Neuronal stem cell (in vitro differentiated cells): ENCODE measurements around the gene PLAC1.

Experiments
- DNase-seq: peaks from one replicate; pipeline ENCODE4 v3.0.0-alpha.2; 2013; ENCODE audit warnings: low spot score
- H2AFZ ChIP-seq: one replicate; pipeline ENCODE4 v1.6.1; 2013; ENCODE audit warnings: mild to moderate bottlenecking, low read length, inconsistent platforms
- H2AK5ac ChIP-seq: 2 replicates; pipeline ENCODE4 v1.6.1; 2013; ENCODE audit warnings: low read depth, mild to moderate bottlenecking, inconsistent platforms, low read length, moderate library complexity, mixed read lengths
- H2BK120ac ChIP-seq: 2 replicates; pipeline ENCODE4 v1.6.1; 2013; ENCODE audit warnings: low read depth, mild to moderate bottlenecking, inconsistent platforms, low read length, moderate library complexity, mixed read lengths
- H2BK12ac ChIP-seq: one replicate; pipeline ENCODE4 v1.6.1; 2013; ENCODE audit warnings: low read length, inconsistent platforms
- H2BK15ac ChIP-seq: 2 replicates; pipeline ENCODE4 v1.6.1; 2013; ENCODE audit warnings: mild to moderate bottlenecking, low read length, inconsistent platforms, mixed read lengths
- H2BK5ac ChIP-seq: one replicate; pipeline ENCODE4 v1.6.1; 2013; ENCODE audit warnings: inconsistent platforms, mild to moderate bottlenecking, low read length, moderate library complexity
- H3K14ac ChIP-seq: one replicate; pipeline ENCODE4 v1.6.1; 2013; ENCODE audit warnings: low read length, inconsistent platforms
- H3K18ac ChIP-seq: 2 replicates; pipeline ENCODE4 v1.6.1; 2013; ENCODE audit warnings: low read length, inconsistent platforms
- H3K23ac ChIP-seq: 2 replicates; pipeline ENCODE4 v1.6.1; 2013; ENCODE audit warnings: low read depth, mild to moderate bottlenecking, mixed read lengths, low read length, inconsistent platforms; ENCODE audit not compliant: poor library complexity
- H3K27ac ChIP-seq: replicated peaks from 3 replicates; pipeline ENCODE4 v1.5.1; 2013; ENCODE audit warnings: low read length, inconsistent platforms
- H3K27me3 ChIP-seq, 3 experiments: 2 replicates each; pipeline ENCODE4 v1.6.1; 2013; ENCODE audit warnings: low read length in 3 of 3, mild to moderate bottlenecking in 2 of 3, inconsistent platforms in 1 of 3, low read depth in 1 of 3, mixed read lengths in 1 of 3, moderate library complexity in 1 of 3; ENCODE audit not compliant: control insufficient read depth in 3 of 3, insufficient read depth in 3 of 3
- H3K36me3 ChIP-seq, 2 donors: replicated peaks in 1 of 2; 2 replicates each; pipeline ENCODE4 v1.6.1; 2013; ENCODE audit warnings: low read length in 2 of 2; ENCODE audit not compliant: control insufficient read depth in 2 of 2, insufficient read depth in 2 of 2
- H3K4ac ChIP-seq: 2 replicates; pipeline ENCODE4 v1.6.1; 2013; ENCODE audit warnings: inconsistent platforms, mild to moderate bottlenecking, low read length, moderate library complexity
- H3K4me1 ChIP-seq, 2 donors: 1 replicate in 1 of 2; 2 replicates in 1 of 2; pipeline ENCODE4 v1.6.1; 2013; ENCODE audit warnings: low read length in 2 of 2, low read depth in 1 of 2; ENCODE audit not compliant: control insufficient read depth in 2 of 2, insufficient read depth in 1 of 2
- H3K4me2 ChIP-seq: one replicate; pipeline ENCODE4 v1.6.1; 2013; ENCODE audit warnings: mild to moderate bottlenecking, low read length, inconsistent platforms; ENCODE audit not compliant: insufficient read depth, poor library complexity, severe bottlenecking
- H3K4me3 ChIP-seq, 2 donors: 2 replicates each; pipeline ENCODE4 v1.5.1; 2013; ENCODE audit warnings: low read length in 2 of 2, mild to moderate bottlenecking in 2 of 2, inconsistent platforms in 1 of 2, moderate library complexity in 1 of 2
- H3K79me1 ChIP-seq: one replicate; pipeline ENCODE4 v1.6.1; 2013; ENCODE audit warnings: low read depth, mild to moderate bottlenecking, inconsistent platforms, low read length, moderate library complexity
- H3K9ac ChIP-seq: one replicate; pipeline ENCODE4 v1.6.1; 2013; ENCODE audit warnings: mild to moderate bottlenecking, low read depth, low read length, inconsistent platforms; ENCODE audit not compliant: poor library complexity
- H3K9me3 ChIP-seq, 2 donors: replicated peaks in 1 of 2; 2 replicates each; pipeline versions ENCODE3 to v1.6.1; 2013; ENCODE audit warnings: low read length in 2 of 2, mild to moderate bottlenecking in 2 of 2, inconsistent platforms in 1 of 2, low read depth in 1 of 2, mixed read lengths in 1 of 2, moderate library complexity in 1 of 2; ENCODE audit not compliant: control insufficient read depth in 2 of 2, insufficient read depth in 1 of 2
- H4K8ac ChIP-seq: one replicate; pipeline ENCODE4 v1.6.1; 2013; ENCODE audit warnings: low read depth, mild to moderate bottlenecking, inconsistent platforms, low read length, moderate library complexity
- H4K91ac ChIP-seq: one replicate; pipeline ENCODE4 v1.6.1; 2013; ENCODE audit warnings: low read length, low read depth, mild to moderate bottlenecking, inconsistent platforms; ENCODE audit not compliant: poor library complexity
- WGBS, 2 donors: extraction: QIAGEN DNeasy Blood & Tissue Kit; methylation state at CpG; one replicate each; pipeline ENCODE4 v1.1.7; 2013; ENCODE audit warnings: missing lambda C conversion rate in 2 of 2, mixed read lengths in 1 of 2; ENCODE audit not compliant: insufficient read length in 2 of 2, insufficient replicate concordance in 1 of 2; ENCODE audit errors: extremely low coverage in 2 of 2; 5-methylcytosine and 5-hydroxymethylcytosine counted together

PLAC1 gene

DNA sequence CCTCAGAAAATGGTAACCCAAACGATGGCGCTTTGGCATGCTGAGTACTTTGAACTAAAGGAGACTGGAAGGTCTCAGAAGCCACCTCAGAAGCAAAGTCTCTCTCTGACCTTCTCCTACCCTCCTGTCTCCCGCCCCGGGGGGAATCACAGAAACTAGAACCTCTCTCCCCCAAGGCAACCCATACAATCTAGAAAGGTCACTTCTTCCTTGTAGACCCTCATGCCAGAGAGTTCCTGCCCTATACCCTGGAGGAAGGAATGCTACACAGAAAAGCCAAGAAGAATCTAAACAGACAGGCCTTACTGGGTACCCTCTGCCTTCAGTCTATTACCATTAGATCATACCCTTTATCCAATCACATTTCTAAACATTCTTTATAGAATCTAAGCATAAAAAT lies 8.5 kb downstream of the PLAC1 start:
- no peak for DNase-seq
- H3K4me3 ChIP-seq = no peak overlapping the region
- H3K36me3 ChIP-seq = no peaks in the 10 kb centered on the region
- H3K9ac ChIP-seq = no peak overlapping the region
- no peak overlapping the region for H3K4ac ChIP-seq
- no peak overlapping the region for H3K27ac ChIP-seq
- no peaks in the 10 kb centered on the region for H3K9me3 ChIP-seq
- no peak overlapping the region for H3K18ac ChIP-seq
- no peak overlapping the region for H2BK5ac ChIP-seq
- H2AFZ ChIP-seq = no peak overlapping the region
- no peak overlapping the region for H2BK120ac ChIP-seq
- no peak overlapping the region for H3K14ac ChIP-seq
- no peak overlapping the region for H4K8ac ChIP-seq
- no peak overlapping the region for H3K23ac ChIP-seq
- no peak overlapping the region for H3K4me2 ChIP-seq
- H3K79me1 ChIP-seq = no peaks in the 10 kb centered on the region
- no peak overlapping the region for H2BK12ac ChIP-seq
- H3K27me3 ChIP-seq = peaks cover 0 to 29% (median 0%) of the 10 kb centered on the region in 3 experiments
- no CpG with 5 or more reads among the region's 4 CpGs for WGBS, 2 donors
- no peaks in the 10 kb centered on the region for H3K4me1 ChIP-seq
- H2BK15ac ChIP-seq = no peak overlapping the region
- no peak overlapping the region for H4K91ac ChIP-seq
- H2AK5ac ChIP-seq = no peak overlapping the region

- peaks cover 0 to 26% (median 0%) of the 10 kb centered on the region in 3 experiments for H3K27me3 ChIP-seq
Measured at GRCh38 chrX:134647477-134647877, 10.8 kb downstream of the PLAC1 start.

GRCh38 chrX:134646691-134647090 lies 11.6 kb downstream of the PLAC1 start:
- Histone ChIP-seq H2BK15ac (no peak overlapping the region), H3K79me1 (no peaks in the 10 kb centered on the region), H3K9ac (no peak overlapping the region), H4K91ac (no peak overlapping the region), H3K27me3 (peaks cover 0 to 26% (median 0%) of the 10 kb centered on the region in 3 experiments), H3K9me3 (no peaks in the 10 kb centered on the region), H2AFZ (no peak overlapping the region), H3K4me2 (no peak overlapping the region), H4K8ac (no peak overlapping the region), H3K23ac (no peak overlapping the region), H3K27ac (no peak overlapping the region), H3K4me1 (no peaks in the 10 kb centered on the region), H3K14ac (no peak overlapping the region), H3K4me3 (no peak overlapping the region), H2AK5ac (no peak overlapping the region), H3K4ac (no peak overlapping the region), H3K36me3 (no peaks in the 10 kb centered on the region), H3K18ac (no peak overlapping the region), H2BK12ac (no peak overlapping the region), H2BK120ac (no peak overlapping the region), H2BK5ac (no peak overlapping the region)
- no peak for DNase-seq
- WGBS, 2 donors = no CpG with 5 or more reads among the region's 4 CpGs

More at GRCh38 chrX:134647477-134647877, 10.8 kb downstream of the PLAC1 start:
- Histone ChIP-seq H3K4me1 (no peaks in the 10 kb centered on the region), H3K18ac (no peak overlapping the region), H3K4me2 (no peak overlapping the region), H3K36me3 (no peaks in the 10 kb centered on the region), H4K91ac (no peak overlapping the region), H3K27ac (no peak overlapping the region), H2AK5ac (no peak overlapping the region), H2BK120ac (no peak overlapping the region), H2BK12ac (no peak overlapping the region), H2AFZ (no peak overlapping the region), H3K4me3 (no peak overlapping the region), H3K23ac (no peak overlapping the region), H2BK15ac (no peak overlapping the region), H3K9ac (no peak overlapping the region), H3K4ac (no peak overlapping the region), H3K9me3 (no peaks in the 10 kb centered on the region), H3K79me1 (no peaks in the 10 kb centered on the region), H4K8ac (no peak overlapping the region), H2BK5ac (no peak overlapping the region), H3K14ac (no peak overlapping the region)
- no peak for DNase-seq
- no CpG with 5 or more reads among the region's 2 CpGs for WGBS, 2 donors

DNA sequence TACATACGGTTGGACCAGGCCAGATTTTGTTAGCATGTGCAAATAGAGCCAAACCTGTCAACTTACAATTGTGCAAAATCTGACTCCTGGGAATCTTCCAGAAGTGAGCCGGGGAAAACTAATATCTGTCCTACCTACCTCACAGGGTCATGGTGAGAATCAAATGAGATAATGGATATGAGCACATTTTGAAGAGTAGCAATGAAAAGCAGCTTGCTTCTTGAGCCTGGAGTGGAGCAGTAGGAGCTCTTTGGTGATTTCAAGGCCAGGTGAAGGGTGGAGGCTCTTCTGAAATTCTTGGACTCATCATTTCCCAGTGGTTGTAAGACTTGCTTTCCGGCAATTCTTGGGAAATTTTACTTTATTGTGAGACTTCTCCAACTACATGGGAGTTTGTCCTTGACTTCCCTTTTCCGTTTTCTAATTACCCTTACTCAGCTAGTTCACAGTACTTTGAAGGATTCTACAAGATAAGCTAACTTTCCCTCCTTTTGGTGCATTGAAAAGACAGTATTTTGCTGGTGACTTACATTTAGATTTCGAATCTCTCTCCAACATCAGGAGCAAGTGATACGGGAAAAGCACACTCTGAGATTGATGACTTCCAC lies 12.2 kb downstream of the PLAC1 start:
- Histone ChIP-seq H3K27me3 (peaks cover 0 to 26% (median 0%) of the 10 kb centered on the region in 3 experiments), H2BK15ac (no peak overlapping the region), H2BK12ac (no peak overlapping the region), H4K91ac (no peak overlapping the region), H3K4me3 (no peak overlapping the region), H3K18ac (no peak overlapping the region), H3K36me3 (no peaks in the 10 kb centered on the region), H3K4me2 (no peak overlapping the region), H3K4me1 (no peaks in the 10 kb centered on the region), H4K8ac (no peak overlapping the region), H3K9ac (no peak overlapping the region), H2BK120ac (no peak overlapping the region), H3K79me1 (no peaks in the 10 kb centered on the region), H3K4ac (no peak overlapping the region), H3K9me3 (no peaks in the 10 kb centered on the region), H2BK5ac (no peak overlapping the region), H3K27ac (no peak overlapping the region), H2AK5ac (no peak overlapping the region), H3K23ac (no peak overlapping the region), H3K14ac (no peak overlapping the region), H2AFZ (no peak overlapping the region)
- DNase-seq = no peak
- WGBS, 2 donors = no CpG with 5 or more reads among the region's 6 CpGs
